MG63 (cell line): ENCODE data around the gene SMG7. TPM values are rescaled to one million over a fixed set of nuclear protein-coding genes. Genes with fewer than 3 reads are reported as not detected.

Source experiments
- DNase-seq: peaks from one replicate; pipeline ENCODE4 v3.0.0-alpha.2; 2020
- H3K27me3 ChIP-seq: fragments of 250-450 bp; sonication (Bioruptor Pico); 2 replicates; pipeline ENCODE4 v1.5.1; 2020; ENCODE audit warnings: mild to moderate bottlenecking, moderate library complexity
- H3K36me3 ChIP-seq: fragments of 250-450 bp; sonication (Bioruptor Pico); 2 replicates; pipeline ENCODE4 v1.5.1; 2020; ENCODE audit warnings: mild to moderate bottlenecking, moderate library complexity
- H3K4me3 ChIP-seq: fragments of 250-450 bp; sonication (Bioruptor Pico); 2 replicates; pipeline ENCODE4 v1.5.1; 2020; ENCODE audit warnings: mild to moderate bottlenecking, moderate library complexity
- H3K9me3 ChIP-seq: fragments of 250-450 bp; sonication (Bioruptor Pico); 2 replicates; pipeline ENCODE4 v1.5.1; 2020; ENCODE audit warnings: mild to moderate bottlenecking, moderate library complexity
- total RNA-seq: library from RNA; depleted of rRNA; stranded (reverse); fragments of >200 nt; shearing (Covaris generic); gene quantifications from 2 replicates; pipeline ENCODE4 v1.2.3, GENCODE V29; 2014; ENCODE audit warnings: low replicate concordance

Gene SMG7
- total RNA-seq, 1 experiment from 2014 or later: 28.2 TPM

DNA sequence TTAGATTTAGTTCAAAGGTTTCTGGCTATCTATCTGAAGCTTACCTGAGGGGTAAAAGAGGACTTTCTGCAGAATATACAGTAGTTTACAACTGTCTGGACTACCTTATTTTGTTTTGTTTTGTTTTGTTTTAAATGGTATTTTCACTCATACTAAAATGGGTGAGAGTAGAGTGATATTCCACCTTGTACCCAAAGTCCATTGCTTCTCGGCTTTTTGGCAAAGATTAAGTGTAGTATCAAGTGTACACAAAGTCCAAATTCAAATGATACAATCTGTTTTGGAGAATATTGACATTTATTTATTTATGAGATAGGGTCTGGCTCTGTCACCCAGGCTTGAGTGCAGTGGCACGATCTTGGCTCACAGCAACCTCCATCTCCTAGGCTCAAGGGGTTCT lies 11.7 kb upstream of the SMG7 start:
- no peaks in the 10 kb centered on the region; the same call in 1 of the 2 replicates for H3K27me3 ChIP-seq
- DNase-seq: no peak
- no peaks in the 10 kb centered on the region for H3K9me3 ChIP-seq
- H3K36me3 ChIP-seq: no peaks in the 10 kb centered on the region
- H3K4me3 ChIP-seq: no peak overlapping the region

DNA sequence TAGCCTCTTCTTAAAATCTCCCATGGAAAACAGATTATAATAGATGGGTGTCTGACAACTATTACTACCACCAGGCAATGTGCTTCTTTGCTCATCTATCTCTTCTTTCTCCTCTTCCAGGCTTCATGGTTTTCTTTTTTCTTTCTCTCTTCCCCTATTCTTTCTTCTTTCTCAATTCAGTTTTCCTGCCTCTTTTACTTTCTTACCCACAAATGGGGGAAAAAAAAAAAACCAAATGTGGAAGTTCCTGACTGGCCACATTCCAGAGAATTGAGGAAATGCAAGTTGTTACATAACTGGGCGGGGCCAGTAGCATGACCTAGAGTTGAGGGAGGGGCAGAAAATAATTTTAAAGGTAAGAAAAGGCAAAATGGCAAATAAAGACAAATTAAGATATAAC lies 10.9 kb upstream of the SMG7 start:
- H3K4me3 ChIP-seq: no peak overlapping the region
- no peaks in the 10 kb centered on the region for H3K9me3 ChIP-seq
- H3K27me3 ChIP-seq: no peaks in the 10 kb centered on the region; the same call in 1 of the 2 replicates
- DNase-seq: no peak
- H3K36me3 ChIP-seq: no peaks in the 10 kb centered on the region

DNA sequence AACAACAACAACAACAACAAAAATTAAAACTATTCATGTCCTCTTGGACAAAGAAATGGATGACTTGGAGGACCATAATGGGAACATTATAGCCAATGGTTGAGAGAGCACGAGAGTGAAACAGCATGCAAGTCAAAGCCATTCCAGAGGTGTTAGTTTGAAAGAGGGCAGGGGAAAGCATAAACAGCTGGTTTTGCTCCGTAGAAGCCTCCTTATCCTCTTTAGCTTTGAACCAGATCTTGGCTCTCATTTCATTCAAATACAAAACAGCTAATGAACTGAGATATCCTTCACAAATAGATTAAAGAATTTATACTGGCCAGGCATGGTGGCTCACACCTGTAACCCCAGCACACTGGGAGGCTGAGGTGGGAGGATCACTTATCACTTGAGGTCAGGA lies 8.7 kb upstream of the SMG7 start:
- H3K9me3 ChIP-seq: no peaks in the 10 kb centered on the region
- H3K27me3 ChIP-seq: no peaks in the 10 kb centered on the region; the same call in 1 of the 2 replicates
- H3K4me3 ChIP-seq: no peak overlapping the region
- no peaks in the 10 kb centered on the region for H3K36me3 ChIP-seq
- no peak for DNase-seq

DNA sequence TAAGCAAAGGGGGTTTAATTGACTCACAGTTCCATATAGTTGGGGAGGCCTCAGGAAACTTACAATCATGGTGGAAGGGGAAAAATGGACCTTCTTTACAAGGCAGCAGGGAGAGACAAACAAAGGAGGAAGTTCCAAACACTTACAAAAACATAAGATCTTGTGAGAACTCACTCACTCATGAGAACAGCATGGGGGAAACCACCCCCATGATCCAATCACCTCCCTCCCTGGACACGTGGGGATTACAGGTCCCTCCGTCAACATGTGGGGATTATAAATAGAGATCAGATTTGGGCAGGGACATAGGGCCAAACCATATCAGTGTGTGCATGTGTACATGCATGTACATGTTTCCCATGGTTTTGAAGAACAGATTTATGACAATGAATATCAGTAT lies 5.5 kb upstream of the SMG7 start:
- Histone ChIP-seq H3K4me3 (no peak overlapping the region), H3K36me3 (no peaks in the 10 kb centered on the region)
- no peak for DNase-seq

DNA sequence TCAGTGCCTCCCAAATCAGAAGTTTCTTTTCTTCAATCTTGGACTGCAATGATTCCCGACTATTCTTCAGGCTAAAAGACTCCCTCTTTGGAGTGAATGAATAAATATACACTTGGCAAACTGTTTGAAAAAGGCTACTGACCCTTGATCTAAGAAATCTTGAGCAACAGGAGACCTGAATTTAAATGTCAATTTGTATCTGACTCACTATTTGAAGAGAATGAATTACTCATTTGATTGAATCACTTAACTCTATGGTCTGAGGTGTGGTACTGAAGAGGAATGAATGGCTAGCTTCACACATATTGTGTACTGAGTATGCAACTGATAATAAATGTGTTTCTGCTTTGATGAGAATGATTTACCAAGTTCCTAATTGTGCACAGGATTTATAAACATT lies 4.6 kb upstream of the SMG7 start:
- no peaks in the 10 kb centered on the region; the same call in 1 of the 2 replicates for H3K36me3 ChIP-seq
- no peaks in the 10 kb centered on the region for H3K9me3 ChIP-seq
- no peak for DNase-seq
- H3K27me3 ChIP-seq: no peaks in the 10 kb centered on the region; the same call in 1 of the 2 replicates
- H3K4me3 ChIP-seq: no peak overlapping the region

More for the DNA sequence above, 5.5 kb upstream of the SMG7 start:
- Histone ChIP-seq H3K9me3 (no peaks in the 10 kb centered on the region), H3K27me3 (no peaks in the 10 kb centered on the region; the same call in 1 of the 2 replicates)

DNA sequence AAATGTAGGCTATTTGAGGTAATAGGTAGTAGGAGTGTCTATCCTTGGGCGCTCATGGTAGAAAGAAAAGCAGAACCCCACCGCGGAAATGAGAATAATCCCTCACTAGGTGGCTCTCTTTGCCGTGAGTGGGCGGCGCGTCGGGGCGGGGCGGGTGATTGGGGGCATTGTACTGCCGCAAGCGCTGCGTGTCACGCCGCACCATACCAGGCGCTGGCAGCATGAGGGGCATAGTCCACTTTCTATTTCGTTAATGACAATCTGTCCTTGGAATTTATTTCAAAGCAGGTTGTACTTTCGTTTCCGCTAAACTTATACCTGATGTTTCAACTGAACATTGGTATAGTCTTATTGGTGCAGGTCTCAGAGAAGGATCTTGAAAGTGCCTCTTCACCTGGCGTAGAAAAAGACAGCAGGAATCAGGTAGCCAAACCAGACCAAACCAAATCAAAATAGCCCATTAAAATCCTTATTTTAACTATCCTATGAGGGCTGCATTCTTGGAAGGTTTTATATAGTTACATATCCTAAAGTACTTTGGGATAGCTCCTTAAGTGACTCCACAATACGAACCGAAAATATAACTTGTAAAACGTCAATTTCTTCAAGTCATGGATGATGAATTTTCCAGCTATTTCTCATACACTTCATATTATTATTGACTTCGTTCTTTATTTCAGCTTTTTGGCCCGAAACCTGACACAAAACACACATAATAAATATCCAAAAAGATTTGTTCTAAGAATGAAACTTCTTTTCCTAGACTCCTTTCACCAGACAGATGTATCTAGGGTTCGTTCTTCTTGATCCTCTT lies 1.9 kb upstream of the SMG7 start:
- DNase-seq: peak; percentile 86
- no peaks in the 10 kb centered on the region; the same call in 1 of the 2 replicates for H3K27me3 ChIP-seq
- peaks cover 5% of the 10 kb centered on the region for H3K36me3 ChIP-seq
- peak overlapping the region; percentile 97 for H3K4me3 ChIP-seq
- no peaks in the 10 kb centered on the region for H3K9me3 ChIP-seq

DNA sequence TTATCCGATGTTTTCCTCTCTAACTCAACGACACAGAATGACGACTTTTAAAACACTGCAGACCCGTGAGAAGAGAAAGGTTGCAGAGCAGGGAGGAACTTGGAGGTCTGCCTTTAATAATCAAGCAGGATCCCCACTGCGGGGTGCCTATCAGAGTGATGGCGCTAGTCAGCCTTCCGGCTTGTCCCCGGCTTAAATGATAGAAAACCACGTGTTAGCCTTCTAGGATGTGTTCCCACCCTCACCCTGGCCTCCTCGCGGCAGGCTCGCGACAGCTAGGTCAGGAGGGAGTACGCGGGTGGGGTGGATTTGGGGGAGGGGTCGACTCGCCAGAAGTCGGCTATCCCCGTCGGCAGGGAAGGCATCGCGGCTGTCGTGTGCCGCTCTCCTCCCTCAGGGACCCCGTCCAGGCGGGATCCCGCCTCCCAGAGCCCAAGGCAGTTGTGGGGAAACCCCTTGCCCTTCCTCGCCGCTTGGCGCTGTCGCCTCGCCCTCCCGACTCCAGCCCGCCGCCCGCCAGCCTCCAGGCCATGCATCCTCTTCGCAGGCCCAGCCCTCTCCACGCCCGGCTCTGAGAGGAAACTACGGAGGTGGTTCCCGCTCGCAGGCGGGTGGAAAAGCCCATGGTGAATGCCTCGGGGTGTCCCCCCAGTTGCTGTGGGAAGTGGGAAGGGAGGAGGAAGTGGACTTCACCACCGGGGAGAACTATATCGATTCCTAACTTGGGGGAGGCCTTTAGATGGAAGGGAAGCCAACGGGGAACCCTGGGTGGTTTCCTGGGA lies 1.1 kb upstream of the SMG7 start:
- DNase-seq: peak; percentile 80
- H3K9me3 ChIP-seq: no peaks in the 10 kb centered on the region
- peak overlapping the region; percentile 97 for H3K4me3 ChIP-seq
- H3K36me3 ChIP-seq: peaks cover 5% of the 10 kb centered on the region
- H3K27me3 ChIP-seq: no peaks in the 10 kb centered on the region

DNA sequence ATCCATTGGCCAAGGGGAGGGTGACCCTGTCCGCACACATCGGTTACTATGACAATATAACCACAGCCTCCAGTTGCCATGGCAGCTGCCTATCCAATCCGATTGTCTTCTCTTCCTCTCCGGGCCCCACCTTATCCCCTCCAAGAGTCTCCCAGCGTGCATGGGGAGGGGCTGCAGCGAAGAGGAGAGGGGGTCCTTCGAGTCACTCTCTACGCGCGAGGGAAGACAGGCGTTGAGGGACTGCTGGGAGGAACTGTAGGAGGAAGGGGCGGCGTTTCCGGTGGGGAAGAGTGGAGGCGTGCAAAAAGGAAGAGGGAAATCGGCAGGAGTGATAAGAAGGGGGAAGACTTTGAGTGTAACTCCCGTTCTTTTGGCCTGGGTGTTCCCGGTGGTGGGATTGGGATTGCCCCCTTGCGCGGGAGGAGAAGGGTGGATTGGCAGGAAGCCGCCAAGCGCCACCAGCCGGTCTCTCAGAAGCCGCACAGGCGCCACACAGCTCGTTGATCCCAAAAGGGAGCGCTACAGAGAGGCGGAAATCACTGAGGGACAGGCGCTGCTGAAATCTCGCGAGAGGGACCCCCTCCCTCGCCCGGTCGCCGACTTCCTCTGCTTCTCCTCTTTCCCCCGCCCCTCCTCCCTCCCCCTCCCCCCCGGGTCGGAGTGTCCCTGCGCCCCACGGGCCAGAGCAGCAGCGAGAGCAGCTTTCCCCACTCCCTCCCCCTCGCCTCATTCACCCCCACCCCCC lies 384 bp upstream of the SMG7 start:
- Histone ChIP-seq H3K27me3 (no peaks in the 10 kb centered on the region), H3K36me3 (peaks cover 5% of the 10 kb centered on the region), H3K4me3 (peak overlapping the region; percentile 97), H3K9me3 (no peaks in the 10 kb centered on the region)
- peak; percentile 99 for DNase-seq

DNA sequence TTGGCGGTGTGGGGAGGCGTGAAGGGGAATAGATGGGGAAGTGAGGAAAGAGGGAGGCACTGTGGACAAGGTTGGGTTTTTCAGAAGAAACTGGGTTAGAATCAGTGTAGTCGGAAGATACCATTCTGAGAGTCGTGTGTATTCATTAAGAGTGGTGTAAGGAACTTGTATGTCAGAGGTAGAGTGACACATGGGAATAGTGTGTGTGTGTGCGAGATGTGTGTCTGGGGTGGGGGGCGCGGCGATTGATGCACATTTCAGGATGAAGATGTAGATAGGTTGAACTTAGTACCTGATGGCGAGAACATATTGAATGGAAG lies 878 bp downstream of the SMG7 start:
- Histone ChIP-seq H3K36me3 (peaks cover 5% of the 10 kb centered on the region), H3K27me3 (no peaks in the 10 kb centered on the region), H3K4me3 (peak overlapping the region; percentile 97), H3K9me3 (no peaks in the 10 kb centered on the region)
- DNase-seq: no peak

DNA sequence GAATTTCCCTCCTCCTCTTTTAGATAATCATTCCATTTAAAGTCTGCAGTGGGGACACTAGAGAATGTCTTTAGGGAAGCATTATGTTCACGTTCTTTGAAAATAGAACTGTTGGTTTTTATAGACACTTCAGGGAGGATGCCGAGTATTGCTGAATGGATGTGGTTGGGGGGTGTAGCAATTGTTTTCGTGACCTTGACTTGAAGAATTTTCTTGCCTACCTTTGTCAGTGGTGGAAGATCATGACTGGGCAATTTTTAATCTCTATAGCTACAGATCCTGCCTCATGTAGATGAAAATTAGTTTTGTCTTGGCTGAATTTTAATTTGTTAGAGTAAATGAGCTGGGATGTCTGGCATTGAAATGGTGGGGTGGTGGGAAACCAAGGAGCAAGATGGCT lies 3.8 kb downstream of the SMG7 start:
- Histone ChIP-seq H3K9me3 (no peaks in the 10 kb centered on the region), H3K36me3 (peaks cover 5% of the 10 kb centered on the region), H3K4me3 (no peak overlapping the region), H3K27me3 (no peaks in the 10 kb centered on the region)
- DNase-seq: no peak

DNA sequence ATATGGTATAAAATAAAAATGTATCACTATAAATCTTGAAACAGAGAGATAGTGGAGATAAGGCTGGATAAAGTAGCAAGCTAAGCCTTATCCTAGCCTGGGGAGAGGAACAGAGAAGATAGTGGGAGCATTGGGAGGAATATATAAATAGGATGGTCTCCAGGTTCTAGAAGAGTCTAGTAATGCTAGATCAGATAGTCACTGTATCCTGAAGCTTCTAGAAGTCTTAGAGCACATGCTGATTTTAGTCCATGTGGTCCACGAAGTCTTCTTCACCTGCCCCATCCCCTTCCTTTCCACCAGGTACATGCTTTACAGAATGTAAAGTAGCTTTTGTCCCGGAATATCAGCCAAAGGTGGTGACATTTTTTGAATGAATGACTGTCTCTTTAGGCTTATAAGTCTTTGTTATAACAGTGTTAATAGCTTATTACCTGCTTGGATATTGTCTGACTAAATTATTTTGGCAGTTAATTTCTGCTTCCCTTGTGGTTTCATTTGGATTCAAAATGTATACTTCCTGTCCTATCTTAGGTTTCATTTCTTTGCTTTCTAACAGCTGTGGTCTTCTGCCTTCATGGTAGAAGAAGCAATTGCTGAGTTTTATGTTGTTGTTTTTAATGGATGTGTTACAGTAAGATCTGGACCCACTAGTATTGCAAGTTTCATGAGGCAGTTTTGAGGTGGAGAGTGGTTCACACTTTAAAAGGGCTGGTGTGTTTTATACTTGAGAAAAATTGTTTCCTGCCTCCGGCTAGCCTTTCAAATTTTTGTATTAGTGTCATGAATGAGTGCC lies 5.9 kb downstream of the SMG7 start:
- no peak for DNase-seq
- Histone ChIP-seq H3K36me3 (peaks cover 5% of the 10 kb centered on the region), H3K27me3 (no peaks in the 10 kb centered on the region), H3K9me3 (no peaks in the 10 kb centered on the region), H3K4me3 (no peak overlapping the region)

DNA sequence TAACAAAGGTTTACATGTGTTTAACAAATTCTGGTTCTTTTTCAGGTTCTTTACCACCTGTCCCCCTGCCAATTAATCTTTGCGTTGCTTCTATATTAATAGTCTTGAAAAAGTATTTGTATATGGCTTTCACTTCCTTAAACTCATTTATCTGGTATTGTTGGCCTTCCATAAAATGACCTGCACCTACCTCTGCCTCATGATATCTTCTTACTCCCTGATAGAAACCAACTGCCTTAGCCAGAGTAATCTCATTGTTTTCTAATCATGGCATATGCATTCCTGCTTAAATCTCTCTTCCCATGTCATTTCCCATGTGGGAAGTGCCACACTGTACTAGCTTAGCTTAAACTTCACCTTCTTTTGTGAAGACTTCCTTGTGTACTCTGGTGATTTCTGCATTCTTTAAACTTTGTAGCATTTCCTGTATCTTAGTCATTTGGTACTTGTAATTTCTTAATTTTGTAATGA lies 8.7 kb downstream of the SMG7 start:
- no peak for DNase-seq
- Histone ChIP-seq H3K9me3 (no peaks in the 10 kb centered on the region), H3K4me3 (no peak overlapping the region), H3K36me3 (peaks cover 2% of the 10 kb centered on the region; the same call in 1 of the 2 replicates), H3K27me3 (no peaks in the 10 kb centered on the region)

DNA sequence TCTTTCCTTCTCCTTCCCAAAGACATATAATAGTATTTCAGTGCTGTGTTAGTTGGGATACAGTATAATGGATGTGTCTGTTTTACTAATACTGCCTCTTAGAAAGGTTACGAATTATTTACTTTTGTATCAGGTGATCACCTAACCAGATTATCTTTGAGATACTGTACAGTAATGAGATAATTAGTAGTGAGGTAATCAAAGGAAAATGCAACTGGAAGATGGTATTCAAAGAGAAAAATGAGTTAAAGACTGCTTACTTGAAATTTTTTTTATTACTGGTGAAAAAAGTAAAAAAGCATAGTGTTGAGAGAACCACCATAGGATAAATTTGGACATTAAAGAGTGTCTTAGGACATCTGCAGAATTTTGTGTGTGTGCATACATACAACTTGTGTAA lies 10.9 kb downstream of the SMG7 start:
- DNase-seq: no peak
- Histone ChIP-seq H3K4me3 (no peak overlapping the region), H3K27me3 (no peaks in the 10 kb centered on the region), H3K36me3 (peaks cover 4% of the 10 kb centered on the region; the same call in 1 of the 2 replicates), H3K9me3 (no peaks in the 10 kb centered on the region)

DNA sequence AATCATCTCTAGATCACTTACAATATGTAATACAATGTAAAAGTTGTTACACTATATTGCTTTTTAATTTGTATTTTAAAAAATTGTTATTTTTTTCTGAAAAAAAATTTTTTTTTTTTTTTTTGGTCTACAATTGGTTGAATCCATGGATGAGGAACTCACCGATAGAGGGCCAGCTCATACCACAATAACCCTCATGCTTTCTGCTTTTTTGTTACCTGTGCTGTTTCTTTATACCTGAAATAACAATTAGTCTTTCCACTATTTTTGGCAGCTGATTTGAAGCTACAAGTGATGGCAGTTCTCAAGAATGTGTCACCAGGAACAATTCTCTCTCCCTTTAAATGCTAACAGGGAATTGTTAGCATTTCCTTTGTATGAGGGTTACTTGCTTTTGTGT lies 12.0 kb downstream of the SMG7 start:
- H3K36me3 ChIP-seq: peaks cover 4% of the 10 kb centered on the region; the same call in 1 of the 2 replicates
- H3K4me3 ChIP-seq: no peak overlapping the region
- no peak for DNase-seq
- no peaks in the 10 kb centered on the region for H3K9me3 ChIP-seq
- no peaks in the 10 kb centered on the region for H3K27me3 ChIP-seq

DNA sequence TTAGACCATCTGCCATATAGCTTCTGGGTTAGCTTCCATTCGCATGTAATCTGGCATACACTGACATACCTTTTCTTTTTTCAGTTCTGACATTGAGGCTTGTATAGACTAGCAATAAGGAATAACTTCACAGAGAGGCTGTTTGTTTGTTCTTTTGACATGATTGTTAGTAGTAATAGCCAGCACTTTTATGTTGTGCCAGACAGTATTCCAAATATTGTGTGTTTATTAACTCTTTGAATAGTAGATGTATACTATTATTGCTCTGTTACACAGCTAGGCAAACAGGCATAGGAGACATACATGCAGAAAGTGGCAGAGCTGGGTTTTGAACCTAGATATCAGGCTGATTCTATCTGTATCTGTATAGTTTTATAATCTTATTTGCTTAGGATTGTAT lies 12.6 kb downstream of the SMG7 start:
- H3K9me3 ChIP-seq: no peaks in the 10 kb centered on the region
- H3K27me3 ChIP-seq: no peaks in the 10 kb centered on the region
- no peak for DNase-seq
- no peak overlapping the region for H3K4me3 ChIP-seq
- peaks cover 4% of the 10 kb centered on the region; the same call in 1 of the 2 replicates for H3K36me3 ChIP-seq
